22Rv1 (cell line): ENCODE data around the gene LIMCH1.

Experiments used
- ZFX ChIP-seq: fragments of 450-650 bp; IDR thresholded peaks from 2 replicates; pipeline ENCODE4 v1.6.1; 2017; ENCODE audit warnings: antibody characterized with exemption, borderline replicate concordance
- TF ChIP-seq, protein P1 (sequence below): fragments of 450-650 bp; IDR thresholded peaks from 2 replicates; pipeline ENCODE4 v1.5.1; 2017; ENCODE audit warnings: mild to moderate bottlenecking

DNA sequence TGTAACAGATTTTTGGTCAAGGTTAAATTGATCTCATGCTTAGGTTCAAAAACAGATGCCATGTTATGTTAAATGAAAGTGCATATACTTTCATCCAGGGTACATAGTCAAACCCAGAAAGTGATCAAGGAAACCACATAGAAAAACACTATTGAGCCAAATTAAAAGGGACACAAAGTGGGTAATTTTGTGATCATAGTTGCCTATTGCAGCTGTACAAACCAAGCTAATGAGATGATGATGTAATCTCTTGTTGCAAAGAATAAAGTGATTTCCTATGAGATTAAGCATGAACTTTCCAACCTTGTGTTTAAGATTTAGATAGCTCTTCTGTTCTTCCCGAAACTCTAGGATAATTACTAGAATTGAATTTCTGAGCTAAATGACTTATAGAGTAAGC is 20.2 kb upstream of the LIMCH1 start:
- no peak for TF ChIP-seq ZFX
- TF ChIP-seq, protein P1, sequence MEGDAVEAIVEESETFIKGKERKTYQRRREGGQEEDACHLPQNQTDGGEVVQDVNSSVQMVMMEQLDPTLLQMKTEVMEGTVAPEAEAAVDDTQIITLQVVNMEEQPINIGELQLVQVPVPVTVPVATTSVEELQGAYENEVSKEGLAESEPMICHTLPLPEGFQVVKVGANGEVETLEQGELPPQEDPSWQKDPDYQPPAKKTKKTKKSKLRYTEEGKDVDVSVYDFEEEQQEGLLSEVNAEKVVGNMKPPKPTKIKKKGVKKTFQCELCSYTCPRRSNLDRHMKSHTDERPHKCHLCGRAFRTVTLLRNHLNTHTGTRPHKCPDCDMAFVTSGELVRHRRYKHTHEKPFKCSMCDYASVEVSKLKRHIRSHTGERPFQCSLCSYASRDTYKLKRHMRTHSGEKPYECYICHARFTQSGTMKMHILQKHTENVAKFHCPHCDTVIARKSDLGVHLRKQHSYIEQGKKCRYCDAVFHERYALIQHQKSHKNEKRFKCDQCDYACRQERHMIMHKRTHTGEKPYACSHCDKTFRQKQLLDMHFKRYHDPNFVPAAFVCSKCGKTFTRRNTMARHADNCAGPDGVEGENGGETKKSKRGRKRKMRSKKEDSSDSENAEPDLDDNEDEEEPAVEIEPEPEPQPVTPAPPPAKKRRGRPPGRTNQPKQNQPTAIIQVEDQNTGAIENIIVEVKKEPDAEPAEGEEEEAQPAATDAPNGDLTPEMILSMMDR: no peak
